HL-60 (cell line): ENCODE results near the gene GBA3.

ENCODE experiments used
- DNase-seq, 2 experiments: peaks; one replicate each; pipeline ENCODE4 v3.0.0-alpha.2; 2010 to 2020; ENCODE audit warnings: low read depth in 1 of 2, low spot score in 1 of 2
- H3K27ac ChIP-seq: fragments of 250-450 bp; sonication (Bioruptor Pico); replicated peaks from 2 replicates; pipeline ENCODE4 v1.5.1; 2020; ENCODE audit warnings: mild to moderate bottlenecking, moderate library complexity
- H3K27me3 ChIP-seq: fragments of 250-450 bp; sonication (Bioruptor Pico); 2 replicates; pipeline ENCODE4 v1.5.1; 2021; ENCODE audit warnings: mild to moderate bottlenecking, moderate library complexity; ENCODE audit not compliant: insufficient read depth, poor library complexity, severe bottlenecking
- H3K4me3 ChIP-seq: replicated peaks from 2 replicates; pipeline ENCODE4 v1.5.1; 2011; ENCODE audit warnings: mild to moderate bottlenecking, control low read depth, low read length; ENCODE audit not compliant: insufficient read depth
- GABPA ChIP-seq: IDR thresholded peaks from 2 replicates; pipeline ENCODE4 v1.6.1; 2012; ENCODE audit warnings: low read depth
- POLR2AphosphoS5 ChIP-seq: IDR thresholded peaks from 2 replicates; pipeline ENCODE4 v1.6.1; 2012; ENCODE audit warnings: low read depth
- SPI1 ChIP-seq: IDR thresholded peaks from 2 replicates; pipeline ENCODE4 v1.6.1; 2012; ENCODE audit warnings: low read depth, mild to moderate bottlenecking, borderline replicate concordance
- TF ChIP-seq, protein P1 (sequence below): IDR thresholded peaks from 2 replicates; pipeline ENCODE4 v1.6.1; 2012; ENCODE audit warnings: low read depth; ENCODE audit not compliant: insufficient replicate concordance
- TF ChIP-seq, protein P2 (sequence below): IDR thresholded peaks from one replicate; pipeline ENCODE4 v1.5.1; 2011; ENCODE audit warnings: low read length, control low read depth, inconsistent platforms; ENCODE audit not compliant: insufficient read depth

GBA3 gene

DNA sequence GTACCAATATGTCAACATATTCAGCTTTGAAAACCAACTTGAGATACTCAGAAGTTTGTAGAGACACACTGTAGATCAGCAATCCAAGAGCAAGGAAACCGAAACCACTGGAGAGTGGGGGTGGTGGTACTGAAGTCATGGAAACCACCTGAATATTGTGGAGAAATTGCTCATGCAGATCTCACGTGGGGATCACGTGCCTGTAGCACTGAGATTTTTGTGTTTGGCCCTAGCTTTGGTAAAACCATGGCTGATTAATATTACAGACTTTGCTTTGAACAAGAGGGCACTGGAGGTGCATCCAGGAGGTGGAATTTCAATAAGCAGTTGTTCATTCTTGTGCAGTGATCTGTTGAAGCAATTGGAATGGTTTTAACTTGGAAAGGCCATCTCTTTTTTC is 47.2 kb downstream of the GBA3 start:
- Histone ChIP-seq H3K4me3 (no peak overlapping the region), H3K27ac (no peak overlapping the region), H3K27me3 (no peaks in the 10 kb centered on the region)
- TF ChIP-seq, protein P1, sequence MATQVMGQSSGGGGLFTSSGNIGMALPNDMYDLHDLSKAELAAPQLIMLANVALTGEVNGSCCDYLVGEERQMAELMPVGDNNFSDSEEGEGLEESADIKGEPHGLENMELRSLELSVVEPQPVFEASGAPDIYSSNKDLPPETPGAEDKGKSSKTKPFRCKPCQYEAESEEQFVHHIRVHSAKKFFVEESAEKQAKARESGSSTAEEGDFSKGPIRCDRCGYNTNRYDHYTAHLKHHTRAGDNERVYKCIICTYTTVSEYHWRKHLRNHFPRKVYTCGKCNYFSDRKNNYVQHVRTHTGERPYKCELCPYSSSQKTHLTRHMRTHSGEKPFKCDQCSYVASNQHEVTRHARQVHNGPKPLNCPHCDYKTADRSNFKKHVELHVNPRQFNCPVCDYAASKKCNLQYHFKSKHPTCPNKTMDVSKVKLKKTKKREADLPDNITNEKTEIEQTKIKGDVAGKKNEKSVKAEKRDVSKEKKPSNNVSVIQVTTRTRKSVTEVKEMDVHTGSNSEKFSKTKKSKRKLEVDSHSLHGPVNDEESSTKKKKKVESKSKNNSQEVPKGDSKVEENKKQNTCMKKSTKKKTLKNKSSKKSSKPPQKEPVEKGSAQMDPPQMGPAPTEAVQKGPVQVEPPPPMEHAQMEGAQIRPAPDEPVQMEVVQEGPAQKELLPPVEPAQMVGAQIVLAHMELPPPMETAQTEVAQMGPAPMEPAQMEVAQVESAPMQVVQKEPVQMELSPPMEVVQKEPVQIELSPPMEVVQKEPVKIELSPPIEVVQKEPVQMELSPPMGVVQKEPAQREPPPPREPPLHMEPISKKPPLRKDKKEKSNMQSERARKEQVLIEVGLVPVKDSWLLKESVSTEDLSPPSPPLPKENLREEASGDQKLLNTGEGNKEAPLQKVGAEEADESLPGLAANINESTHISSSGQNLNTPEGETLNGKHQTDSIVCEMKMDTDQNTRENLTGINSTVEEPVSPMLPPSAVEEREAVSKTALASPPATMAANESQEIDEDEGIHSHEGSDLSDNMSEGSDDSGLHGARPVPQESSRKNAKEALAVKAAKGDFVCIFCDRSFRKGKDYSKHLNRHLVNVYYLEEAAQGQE, result no peak
- TF ChIP-seq GABPA, result no peak
- no peak for TF ChIP-seq SPI1
- TF ChIP-seq, protein P2, sequence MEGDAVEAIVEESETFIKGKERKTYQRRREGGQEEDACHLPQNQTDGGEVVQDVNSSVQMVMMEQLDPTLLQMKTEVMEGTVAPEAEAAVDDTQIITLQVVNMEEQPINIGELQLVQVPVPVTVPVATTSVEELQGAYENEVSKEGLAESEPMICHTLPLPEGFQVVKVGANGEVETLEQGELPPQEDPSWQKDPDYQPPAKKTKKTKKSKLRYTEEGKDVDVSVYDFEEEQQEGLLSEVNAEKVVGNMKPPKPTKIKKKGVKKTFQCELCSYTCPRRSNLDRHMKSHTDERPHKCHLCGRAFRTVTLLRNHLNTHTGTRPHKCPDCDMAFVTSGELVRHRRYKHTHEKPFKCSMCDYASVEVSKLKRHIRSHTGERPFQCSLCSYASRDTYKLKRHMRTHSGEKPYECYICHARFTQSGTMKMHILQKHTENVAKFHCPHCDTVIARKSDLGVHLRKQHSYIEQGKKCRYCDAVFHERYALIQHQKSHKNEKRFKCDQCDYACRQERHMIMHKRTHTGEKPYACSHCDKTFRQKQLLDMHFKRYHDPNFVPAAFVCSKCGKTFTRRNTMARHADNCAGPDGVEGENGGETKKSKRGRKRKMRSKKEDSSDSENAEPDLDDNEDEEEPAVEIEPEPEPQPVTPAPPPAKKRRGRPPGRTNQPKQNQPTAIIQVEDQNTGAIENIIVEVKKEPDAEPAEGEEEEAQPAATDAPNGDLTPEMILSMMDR, result no peak
- DNase-seq, result no peak

DNA sequence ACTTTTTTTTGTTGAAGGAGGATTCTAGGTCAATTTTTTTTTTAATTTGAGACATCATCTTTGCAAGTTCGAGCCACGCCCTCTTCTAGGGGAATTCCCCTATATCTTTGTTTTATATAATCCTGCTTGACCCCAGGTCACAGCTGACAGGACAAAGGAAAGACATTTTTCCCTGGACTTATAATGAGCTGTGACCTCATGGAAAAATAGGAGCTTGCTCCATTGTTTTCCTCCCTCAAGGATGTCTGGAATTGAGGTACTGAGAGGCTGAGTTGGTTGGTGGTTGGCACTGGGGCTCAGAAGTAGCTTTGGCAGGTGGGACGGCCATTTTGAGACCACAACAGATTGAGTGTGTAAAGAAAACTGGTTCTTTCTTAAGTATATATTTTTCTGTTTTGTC is 49.0 kb downstream of the GBA3 start:
- no peak overlapping the region for H3K4me3 ChIP-seq
- no peak for DNase-seq
- H3K27ac ChIP-seq, result no peak overlapping the region
- no peaks in the 10 kb centered on the region for H3K27me3 ChIP-seq
- TF ChIP-seq GABPA, result no peak
- no peak for TF ChIP-seq POLR2AphosphoS5
- TF ChIP-seq, protein P1, result no peak
- TF ChIP-seq, protein P2, result no peak
- no peak for TF ChIP-seq SPI1

DNA sequence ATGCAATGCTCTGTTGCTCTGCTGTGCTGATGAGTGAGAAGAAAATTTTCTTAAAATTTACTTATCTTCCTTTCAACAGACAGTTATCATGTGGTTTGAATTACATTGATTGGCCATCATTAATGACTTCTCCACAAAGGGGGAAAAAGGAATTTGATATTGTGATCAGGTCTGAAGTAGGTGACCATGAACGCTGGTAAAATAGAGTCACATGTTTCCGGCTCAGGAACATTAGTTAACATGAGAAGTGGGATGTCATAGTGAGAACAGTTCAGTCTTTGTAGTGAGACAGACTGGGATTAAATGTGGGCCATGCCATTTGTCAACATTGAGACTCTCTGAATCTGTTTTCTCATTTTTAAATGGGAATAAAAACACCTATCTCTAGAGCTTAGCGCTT is 50.6 kb downstream of the GBA3 start:
- no peak for DNase-seq
- Histone ChIP-seq H3K27me3 (no peaks in the 10 kb centered on the region), H3K4me3 (no peak overlapping the region), H3K27ac (no peak overlapping the region)
- TF ChIP-seq POLR2AphosphoS5 (no peak), GABPA (no peak), SPI1 (no peak)
- TF ChIP-seq, protein P1, result no peak
- TF ChIP-seq, protein P2, result no peak
